ENCODE results near the gene SPOCK3.

GRCh38 chr4:166842795-166843261, 391.5 kb downstream of the SPOCK3 start:
- no peak for TF ChIP-seq CTCF (IDR thresholded peaks at IDR 0.05; ENCODE audit: low read depth, low read length, missing input control)
- TF ChIP-seq MAX (IDR thresholded peaks at IDR 0.05), result no peak
- TF ChIP-seq RAD21 (IDR thresholded peaks at IDR 0.05), result no peak

Measured in liver (tissue), 3 donors.